A549 (cell line): ENCODE data around the gene MAP2. TPM values are rescaled to one million over a fixed set of nuclear protein-coding genes. Genes with fewer than 3 reads are reported as not detected.

Experiments
- ATAC-seq, 2 experiments: fragments of 200-7000 bp in 1 of 2; fragments of >200 bp in 1 of 2; cut with Nextera tagmentation in 1 of 2; cut with Tn5 transposase in 1 of 2; 3 replicates each; pipeline versions ENCODE4 v1.8.0 to v1.9.1; 2018 to 2020; ENCODE audit warnings: mild to moderate bottlenecking in 1 of 2, moderate library complexity in 1 of 2
- CTCF ChIA-PET: fragments of 300-600 bp; sonication (Branson Sonifier 250); formaldehyde crosslinking; extraction: SDS; loops from one replicate; lab custom pipeline; 2021; ENCODE audit warnings: antibody characterized with exemption, inconsistent platforms; lab: Yijun Ruan, JAX
- POLR2A ChIA-PET: fragments of 350-600 bp; formaldehyde crosslinking; extraction: SDS; loops from one replicate; lab custom pipeline; 2021; ENCODE audit warnings: antibody characterized with exemption, inconsistent platforms; lab: Yijun Ruan, JAX
- DNase-seq, 2 experiments: peaks; one replicate each; pipeline versions ENCODE4 v3.0.0 to v3.0.0-alpha.2; 2011 to 2016; ENCODE audit warnings: low read depth in 1 of 2, low spot score in 1 of 2
- FAIRE-seq: peaks from 2 replicates; lab custom pipeline; 2011; peaks lifted over from hg19 to GRCh38; lab: Jason Lieb, UNC
- H3K27ac ChIP-seq, 2 experiments: fragments of >200 bp; sonication (Bioruptor Twin); formaldehyde crosslinking; 3 replicates each; pipeline ENCODE4 v1.5.1; 2016 to 2017
- H3K4me1 ChIP-seq: fragments of >200 bp; sonication (Bioruptor Twin); formaldehyde crosslinking; 3 replicates; pipeline ENCODE4 v1.6.1; 2016
- H3K4me2 ChIP-seq: fragments of >200 bp; sonication (Bioruptor Twin); formaldehyde crosslinking; 3 replicates; pipeline ENCODE4 v1.6.1; 2016
- H3K4me3 ChIP-seq: fragments of >200 bp; sonication (Bioruptor Twin); formaldehyde crosslinking; 3 replicates; pipeline ENCODE4 v1.5.1; 2016
- H3K9me3 ChIP-seq: fragments of >200 bp; sonication (Bioruptor Twin); formaldehyde crosslinking; 3 replicates; pipeline ENCODE4 v1.6.1; 2016
- BHLHE40 ChIP-seq: IDR thresholded peaks from 2 replicates; pipeline ENCODE4 v1.6.1; 2012; ENCODE audit warnings: low read depth, low read length, inconsistent platforms
- CBX2 ChIP-seq: fragments of 200-600 bp; sonication (generic); IDR thresholded peaks from 2 replicates; pipeline ENCODE4 v1.6.1; 2016; ENCODE audit warnings: low read depth, mild to moderate bottlenecking, borderline replicate concordance
- CBX8 ChIP-seq: fragments of 200-600 bp; sonication (generic); IDR thresholded peaks from 2 replicates; pipeline ENCODE4 v1.6.1; 2016
- CHD2 ChIP-seq: fragments of 150-350 bp; IDR thresholded peaks from 2 replicates; pipeline ENCODE4 v1.6.1; 2014; ENCODE audit warnings: low read length; ENCODE audit not compliant: partially characterized antibody
- EHF ChIP-seq: fragments of 250-450 bp; sonication (Bioruptor Pico); IDR thresholded peaks from 2 replicates; pipeline ENCODE4 v1.5.0; 2020; ENCODE audit warnings: mild to moderate bottlenecking
- ESRRA ChIP-seq: fragments of 150-350 bp; IDR thresholded peaks from 2 replicates; pipeline ENCODE4 v1.6.1; 2014; ENCODE audit warnings: mild to moderate bottlenecking, low read length, borderline replicate concordance
- HDAC2 ChIP-seq: fragments of 200-600 bp; sonication (generic); IDR thresholded peaks from 2 replicates; pipeline ENCODE4 v1.6.1; 2016
- HEYL ChIP-seq: fragments of 250-450 bp; sonication (Bioruptor Pico); IDR thresholded peaks from 2 replicates; pipeline ENCODE4 v1.8.0; 2021; ENCODE audit warnings: mild to moderate bottlenecking, moderate library complexity
- JUN ChIP-seq, 2 experiments: fragments of >200 bp; sonication (Bioruptor Twin); formaldehyde crosslinking; IDR thresholded peaks; 2 replicates in 1 of 2; 3 replicates in 1 of 2; pipeline ENCODE4 v1.6.1; 2016 to 2017
- MAFK ChIP-seq: fragments of 450-650 bp; IDR thresholded peaks from 2 replicates; pipeline ENCODE4 v1.6.1; 2014; ENCODE audit not compliant: partially characterized antibody
- MAZ ChIP-seq: fragments of 150-350 bp; IDR thresholded peaks from 2 replicates; pipeline ENCODE4 v1.6.1; 2014; ENCODE audit warnings: antibody characterized with exemption, low read depth, low read length, borderline replicate concordance
- MYC ChIP-seq: IDR thresholded peaks from 2 replicates; pipeline ENCODE4 v1.6.1; 2012; ENCODE audit warnings: mild to moderate bottlenecking, inconsistent platforms, low read length, improper control_type of control experiment, borderline replicate concordance
- NFE2L2 ChIP-seq: fragments of 150-350 bp; conservative IDR thresholded peaks from 2 replicates; pipeline ENCODE4 v1.6.1; 2014; ENCODE audit warnings: low read length
- NR3C1 ChIP-seq: fragments of >200 bp; sonication (Bioruptor Twin); formaldehyde crosslinking; IDR thresholded peaks from 3 replicates; pipeline ENCODE4 v1.6.1; 2017
- PHF8 ChIP-seq: fragments of 200-600 bp; sonication (generic); IDR thresholded peaks from 2 replicates; pipeline ENCODE4 v1.6.1; 2016; ENCODE audit warnings: low read depth, mild to moderate bottlenecking, antibody characterized with exemption, moderate library complexity, borderline replicate concordance
- RAD21 ChIP-seq, 2 experiments: fragments of >200 bp in 1 of 2; sonication (Bioruptor Twin) in 1 of 2; formaldehyde crosslinking in 1 of 2; IDR thresholded peaks in 1 of 2; conservative IDR thresholded peaks in 1 of 2; 2 replicates in 1 of 2; 3 replicates in 1 of 2; pipeline ENCODE4 v1.6.1; 2012 to 2018; ENCODE audit warnings: inconsistent platforms in 1 of 2
- SMC3 ChIP-seq: fragments of >200 bp; sonication (Bioruptor Twin); formaldehyde crosslinking; IDR thresholded peaks from 3 replicates; pipeline ENCODE4 v1.6.1; 2018; ENCODE audit warnings: inconsistent platforms
- SREBF2 ChIP-seq: fragments of 450-650 bp; IDR thresholded peaks from 2 replicates; pipeline ENCODE4 v1.6.1; 2014; ENCODE audit warnings: mild to moderate bottlenecking, moderate library complexity
- ZFP36 ChIP-seq: fragments of 450-650 bp; IDR thresholded peaks from 2 replicates; pipeline ENCODE4 v1.6.1; 2014; ENCODE audit warnings: borderline replicate concordance; ENCODE audit not compliant: partially characterized antibody
- ZNF302 ChIP-seq: fragments of 250-450 bp; sonication (Bioruptor Pico); IDR thresholded peaks from 2 replicates; pipeline ENCODE4 v1.9.0; 2021; ENCODE audit warnings: inconsistent platforms, mild to moderate bottlenecking, moderate library complexity
- ZSCAN20 ChIP-seq: fragments of 250-450 bp; sonication (Bioruptor Pico); IDR thresholded peaks from 2 replicates; pipeline ENCODE4 v1.8.0; 2022; ENCODE audit warnings: mild to moderate bottlenecking, moderate library complexity
- WGBS: methylation state at CpG from one replicate; pipeline ENCODE4 v1.1.6; 2017; ENCODE audit errors: missing lambda C conversion rate; 5-methylcytosine and 5-hydroxymethylcytosine counted together
- polyA plus RNA-seq, 4 experiments: library from polyadenylated mRNA; depleted of rRNA in 3 of 4; stranded (reverse); fragments of >200 nt; fragmentation: RNase III in 1 of 4; extraction: RNeasy Plus Mini Kit Qiagen cat#74134 plus additional on column Dnase treatment in 1 of 4; gene quantifications; 2 replicates in 3 of 4; 3 replicates in 1 of 4; pipeline ENCODE4 v1.2.3, GENCODE V29; 2011 to 2017
- TF ChIP-seq, protein P1 (sequence below): fragments of 250-450 bp; sonication (Bioruptor Pico); IDR thresholded peaks from 2 replicates; pipeline ENCODE4 v1.5.0; 2021; ENCODE audit warnings: mild to moderate bottlenecking, moderate library complexity, borderline replicate concordance
- TF ChIP-seq, protein P2 (sequence below): IDR thresholded peaks from 2 replicates; pipeline ENCODE4 v1.6.1; 2012
- TF ChIP-seq, protein P3 (sequence below): fragments of 450-650 bp; IDR thresholded peaks from 2 replicates; pipeline ENCODE4 v1.6.1; 2014; ENCODE audit warnings: antibody characterized with exemption
- TF ChIP-seq, protein P4 (sequence below): fragments of >200 bp; sonication (Bioruptor Twin); formaldehyde crosslinking; IDR thresholded peaks from 3 replicates; pipeline ENCODE4 v1.5.1; 2016
- TF ChIP-seq, protein P5 (sequence below): fragments of 200-600 bp; sonication (generic); IDR thresholded peaks from 2 replicates; pipeline ENCODE4 v1.6.1; 2016; ENCODE audit warnings: antibody characterized with exemption, mild to moderate bottlenecking, moderate library complexity

Gene MAP2
- polyA plus RNA-seq, 2 of the 4 experiments (the other 2 are of a cell fraction), result 0.53 to 1.8 TPM

DNA sequence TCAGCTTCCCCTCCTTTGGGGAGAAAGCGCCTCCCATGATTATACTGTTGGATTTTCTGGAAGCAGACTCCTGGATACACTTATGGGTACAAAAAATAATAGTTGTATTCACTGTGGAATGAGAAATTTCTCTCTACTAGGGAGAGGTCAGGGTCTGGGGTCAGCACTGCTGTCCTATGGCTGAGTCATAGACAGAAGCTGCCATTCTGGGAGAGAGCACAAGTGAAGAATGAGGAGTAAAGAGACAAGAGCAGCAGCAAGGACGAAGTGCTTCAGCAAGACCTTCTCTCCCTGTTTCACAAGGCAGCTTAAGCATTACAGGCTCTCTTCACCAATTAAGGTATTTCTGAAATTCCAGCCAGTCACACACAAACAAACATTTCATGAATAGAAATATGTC lies 337.7 kb downstream of the MAP2 start:
- Histone ChIP-seq H3K4me3 (no peak overlapping the region), H3K27ac (no peak overlapping the region), H3K4me1 (no peaks in the 10 kb centered on the region), H3K9me3 (no peaks in the 10 kb centered on the region), H3K4me2 (no peak overlapping the region)
- ChIA-PET CTCF (interaction anchor here (1.3 to 1.5 kb wide), 2 partner anchors 15 to 17 kb away, joined by 3 read pairs; no protein-coding TSS in a partner anchor), POLR2A (no interaction called here)
- no peak for FAIRE-seq
- TF ChIP-seq CHD2 (no peak), PHF8 (no peak)
- TF ChIP-seq, protein P1, sequence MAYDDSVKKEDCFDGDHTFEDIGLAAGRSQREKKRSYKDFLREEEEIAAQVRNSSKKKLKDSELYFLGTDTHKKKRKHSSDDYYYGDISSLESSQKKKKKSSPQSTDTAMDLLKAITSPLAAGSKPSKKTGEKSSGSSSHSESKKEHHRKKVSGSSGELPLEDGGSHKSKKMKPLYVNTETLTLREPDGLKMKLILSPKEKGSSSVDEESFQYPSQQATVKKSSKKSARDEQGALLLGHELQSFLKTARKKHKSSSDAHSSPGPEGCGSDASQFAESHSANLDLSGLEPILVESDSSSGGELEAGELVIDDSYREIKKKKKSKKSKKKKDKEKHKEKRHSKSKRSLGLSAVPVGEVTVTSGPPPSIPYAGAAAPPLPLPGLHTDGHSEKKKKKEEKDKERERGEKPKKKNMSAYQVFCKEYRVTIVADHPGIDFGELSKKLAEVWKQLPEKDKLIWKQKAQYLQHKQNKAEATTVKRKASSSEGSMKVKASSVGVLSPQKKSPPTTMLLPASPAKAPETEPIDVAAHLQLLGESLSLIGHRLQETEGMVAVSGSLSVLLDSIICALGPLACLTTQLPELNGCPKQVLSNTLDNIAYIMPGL (CRISPR knock-in tag), result no peak
- ATAC-seq, result no peak
- no peak for DNase-seq
- 3% methylated on average over 2 of the region's 2 CpGs for WGBS

DNA sequence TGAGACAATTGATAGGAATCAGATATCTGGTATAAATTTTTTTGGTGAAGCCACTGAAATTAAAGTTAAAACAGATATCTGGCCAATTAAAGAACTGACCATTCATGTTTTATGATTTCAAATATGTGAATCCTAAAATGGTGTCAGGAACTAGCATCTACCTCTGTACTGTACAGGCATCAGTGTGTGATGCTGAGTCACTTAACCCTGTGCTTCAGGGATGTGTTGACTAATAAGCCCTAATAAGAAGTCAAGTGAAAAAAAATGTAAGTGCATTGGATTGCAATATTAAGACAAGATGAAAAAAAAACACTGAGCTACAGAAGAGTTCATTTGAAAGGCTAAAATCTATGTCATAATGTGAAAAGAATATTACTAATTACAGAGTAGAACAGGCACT lies 338.7 kb downstream of the MAP2 start:
- ChIA-PET POLR2A (no interaction called here), CTCF (interaction anchor here (1.5 kb wide), 1 partner anchor 18 kb away, joined by 3 read pairs; no protein-coding TSS in a partner anchor)
- TF ChIP-seq PHF8 (no peak), BHLHE40 (no peak), CBX2 (no peak), NR3C1 (no peak), MYC (no peak), MAZ (no peak), SMC3 (no peak), HDAC2 (no peak), MAFK (no peak), EHF (CRISPR knock-in tag) (no peak), ZSCAN20 (CRISPR knock-in tag) (no peak), CBX8 (no peak), SREBF2 (no peak), ZFP36 (no peak), NFE2L2 (no peak), JUN (IDR thresholded peaks at IDR 0.05) (no peak), HEYL (CRISPR knock-in tag) (no peak)
- TF ChIP-seq, protein P2, sequence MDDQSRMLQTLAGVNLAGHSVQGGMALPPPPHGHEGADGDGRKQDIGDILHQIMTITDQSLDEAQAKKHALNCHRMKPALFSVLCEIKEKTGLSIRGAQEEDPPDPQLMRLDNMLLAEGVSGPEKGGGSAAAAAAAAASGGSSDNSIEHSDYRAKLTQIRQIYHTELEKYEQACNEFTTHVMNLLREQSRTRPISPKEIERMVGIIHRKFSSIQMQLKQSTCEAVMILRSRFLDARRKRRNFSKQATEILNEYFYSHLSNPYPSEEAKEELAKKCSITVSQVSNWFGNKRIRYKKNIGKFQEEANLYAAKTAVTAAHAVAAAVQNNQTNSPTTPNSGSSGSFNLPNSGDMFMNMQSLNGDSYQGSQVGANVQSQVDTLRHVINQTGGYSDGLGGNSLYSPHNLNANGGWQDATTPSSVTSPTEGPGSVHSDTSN, result no peak
- TF ChIP-seq, protein P3, sequence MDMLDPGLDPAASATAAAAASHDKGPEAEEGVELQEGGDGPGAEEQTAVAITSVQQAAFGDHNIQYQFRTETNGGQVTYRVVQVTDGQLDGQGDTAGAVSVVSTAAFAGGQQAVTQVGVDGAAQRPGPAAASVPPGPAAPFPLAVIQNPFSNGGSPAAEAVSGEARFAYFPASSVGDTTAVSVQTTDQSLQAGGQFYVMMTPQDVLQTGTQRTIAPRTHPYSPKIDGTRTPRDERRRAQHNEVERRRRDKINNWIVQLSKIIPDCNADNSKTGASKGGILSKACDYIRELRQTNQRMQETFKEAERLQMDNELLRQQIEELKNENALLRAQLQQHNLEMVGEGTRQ, result no peak
- DNase-seq (no peak), FAIRE-seq (no peak), ATAC-seq (no peak)
- Histone ChIP-seq H3K27ac (no peak overlapping the region), H3K4me2 (no peak overlapping the region), H3K4me3 (no peak overlapping the region), H3K4me1 (no peaks in the 10 kb centered on the region), H3K9me3 (no peaks in the 10 kb centered on the region)

DNA sequence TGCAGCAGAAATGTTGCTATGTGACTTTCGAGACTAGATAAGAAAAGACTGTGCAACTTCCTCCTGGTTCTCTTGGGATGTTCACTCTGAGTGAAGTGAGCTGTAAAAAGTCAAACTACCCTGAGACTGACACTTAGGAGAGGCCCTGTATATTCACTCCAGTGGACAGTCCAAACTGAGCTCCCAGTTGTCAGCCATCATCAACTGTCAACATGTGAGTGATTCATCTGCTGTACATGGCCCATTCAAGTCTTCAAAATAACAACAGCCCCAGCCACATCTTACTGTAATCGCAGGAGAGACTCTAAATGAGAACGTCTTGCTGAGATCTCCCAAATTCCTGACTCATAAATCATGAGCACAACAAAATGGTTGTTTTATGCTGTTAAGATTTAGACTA lies 339.3 kb downstream of the MAP2 start:
- Histone ChIP-seq H3K4me1 (no peaks in the 10 kb centered on the region), H3K4me2 (no peak overlapping the region), H3K27ac (no peak overlapping the region), H3K9me3 (no peaks in the 10 kb centered on the region), H3K4me3 (no peak overlapping the region)
- 4% methylated on average over 3 of the region's 3 CpGs for WGBS
- ChIA-PET POLR2A (no interaction called here), CTCF (no interaction called here)
- FAIRE-seq (no peak), DNase-seq (no peak), ATAC-seq (no peak)
- TF ChIP-seq, protein P4, sequence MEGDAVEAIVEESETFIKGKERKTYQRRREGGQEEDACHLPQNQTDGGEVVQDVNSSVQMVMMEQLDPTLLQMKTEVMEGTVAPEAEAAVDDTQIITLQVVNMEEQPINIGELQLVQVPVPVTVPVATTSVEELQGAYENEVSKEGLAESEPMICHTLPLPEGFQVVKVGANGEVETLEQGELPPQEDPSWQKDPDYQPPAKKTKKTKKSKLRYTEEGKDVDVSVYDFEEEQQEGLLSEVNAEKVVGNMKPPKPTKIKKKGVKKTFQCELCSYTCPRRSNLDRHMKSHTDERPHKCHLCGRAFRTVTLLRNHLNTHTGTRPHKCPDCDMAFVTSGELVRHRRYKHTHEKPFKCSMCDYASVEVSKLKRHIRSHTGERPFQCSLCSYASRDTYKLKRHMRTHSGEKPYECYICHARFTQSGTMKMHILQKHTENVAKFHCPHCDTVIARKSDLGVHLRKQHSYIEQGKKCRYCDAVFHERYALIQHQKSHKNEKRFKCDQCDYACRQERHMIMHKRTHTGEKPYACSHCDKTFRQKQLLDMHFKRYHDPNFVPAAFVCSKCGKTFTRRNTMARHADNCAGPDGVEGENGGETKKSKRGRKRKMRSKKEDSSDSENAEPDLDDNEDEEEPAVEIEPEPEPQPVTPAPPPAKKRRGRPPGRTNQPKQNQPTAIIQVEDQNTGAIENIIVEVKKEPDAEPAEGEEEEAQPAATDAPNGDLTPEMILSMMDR, result no peak
- TF ChIP-seq ZNF302 (CRISPR knock-in tag) (no peak), ESRRA (no peak), EHF (CRISPR knock-in tag) (no peak), CBX8 (no peak), RAD21 (conservative IDR thresholded peaks at IDR 0.05 in 1 of 2, IDR thresholded peaks at IDR 0.05 in 1 of 2) (no peak), BHLHE40 (no peak)
- TF ChIP-seq, protein P3, result no peak
- TF ChIP-seq, protein P5, sequence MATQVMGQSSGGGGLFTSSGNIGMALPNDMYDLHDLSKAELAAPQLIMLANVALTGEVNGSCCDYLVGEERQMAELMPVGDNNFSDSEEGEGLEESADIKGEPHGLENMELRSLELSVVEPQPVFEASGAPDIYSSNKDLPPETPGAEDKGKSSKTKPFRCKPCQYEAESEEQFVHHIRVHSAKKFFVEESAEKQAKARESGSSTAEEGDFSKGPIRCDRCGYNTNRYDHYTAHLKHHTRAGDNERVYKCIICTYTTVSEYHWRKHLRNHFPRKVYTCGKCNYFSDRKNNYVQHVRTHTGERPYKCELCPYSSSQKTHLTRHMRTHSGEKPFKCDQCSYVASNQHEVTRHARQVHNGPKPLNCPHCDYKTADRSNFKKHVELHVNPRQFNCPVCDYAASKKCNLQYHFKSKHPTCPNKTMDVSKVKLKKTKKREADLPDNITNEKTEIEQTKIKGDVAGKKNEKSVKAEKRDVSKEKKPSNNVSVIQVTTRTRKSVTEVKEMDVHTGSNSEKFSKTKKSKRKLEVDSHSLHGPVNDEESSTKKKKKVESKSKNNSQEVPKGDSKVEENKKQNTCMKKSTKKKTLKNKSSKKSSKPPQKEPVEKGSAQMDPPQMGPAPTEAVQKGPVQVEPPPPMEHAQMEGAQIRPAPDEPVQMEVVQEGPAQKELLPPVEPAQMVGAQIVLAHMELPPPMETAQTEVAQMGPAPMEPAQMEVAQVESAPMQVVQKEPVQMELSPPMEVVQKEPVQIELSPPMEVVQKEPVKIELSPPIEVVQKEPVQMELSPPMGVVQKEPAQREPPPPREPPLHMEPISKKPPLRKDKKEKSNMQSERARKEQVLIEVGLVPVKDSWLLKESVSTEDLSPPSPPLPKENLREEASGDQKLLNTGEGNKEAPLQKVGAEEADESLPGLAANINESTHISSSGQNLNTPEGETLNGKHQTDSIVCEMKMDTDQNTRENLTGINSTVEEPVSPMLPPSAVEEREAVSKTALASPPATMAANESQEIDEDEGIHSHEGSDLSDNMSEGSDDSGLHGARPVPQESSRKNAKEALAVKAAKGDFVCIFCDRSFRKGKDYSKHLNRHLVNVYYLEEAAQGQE, result no peak
